A549 (cell line): ENCODE results near the gene AGTRAP. TPM values are rescaled to one million over a fixed set of nuclear protein-coding genes. Genes with fewer than 3 reads are reported as not detected.

Experiments
- CBX2 ChIP-seq: fragments of 200-600 bp; sonication (generic); IDR thresholded peaks from 2 replicates; pipeline ENCODE4 v1.6.1; 2016; ENCODE audit warnings: low read depth, mild to moderate bottlenecking, borderline replicate concordance
- CEBPB ChIP-seq, 2 experiments: fragments of >200 bp in 1 of 2; sonication (Bioruptor Twin) in 1 of 2; formaldehyde crosslinking in 1 of 2; IDR thresholded peaks; 2 replicates each; pipeline ENCODE4 v1.6.1; 2012 to 2016
- CHD4 ChIP-seq: fragments of 200-600 bp; sonication (generic); IDR thresholded peaks from 2 replicates; pipeline ENCODE4 v1.6.1; 2016; ENCODE audit warnings: antibody characterized with exemption, mild to moderate bottlenecking, borderline replicate concordance
- E2F6 ChIP-seq: IDR thresholded peaks from 2 replicates; pipeline ENCODE4 v1.6.1; 2012; ENCODE audit warnings: low read depth, borderline replicate concordance
- EHF ChIP-seq: fragments of 250-450 bp; sonication (Bioruptor Pico); IDR thresholded peaks from 2 replicates; pipeline ENCODE4 v1.5.0; 2020; ENCODE audit warnings: mild to moderate bottlenecking
- FOSB ChIP-seq: fragments of 250-450 bp; sonication (Bioruptor Pico); IDR thresholded peaks from 2 replicates; pipeline ENCODE4 v1.5.0; 2020; ENCODE audit warnings: mild to moderate bottlenecking, moderate library complexity
- FOSL2 ChIP-seq, 2 experiments: fragments of 450-650 bp in 1 of 2; fragments of >200 bp in 1 of 2; sonication (Bioruptor Twin) in 1 of 2; formaldehyde crosslinking; IDR thresholded peaks; 2 replicates each; pipeline versions ENCODE4 v1.5.0 to v1.6.1; 2016 to 2020; ENCODE audit warnings: mild to moderate bottlenecking in 1 of 2, moderate library complexity in 1 of 2
- HDAC2 ChIP-seq: fragments of 200-600 bp; sonication (generic); IDR thresholded peaks from 2 replicates; pipeline ENCODE4 v1.6.1; 2016
- JUN ChIP-seq, 2 experiments: fragments of >200 bp; sonication (Bioruptor Twin); formaldehyde crosslinking; IDR thresholded peaks; 2 replicates in 1 of 2; 3 replicates in 1 of 2; pipeline ENCODE4 v1.6.1; 2016 to 2017
- KDM1A ChIP-seq: fragments of 200-600 bp; sonication (generic); IDR thresholded peaks from 2 replicates; pipeline ENCODE4 v1.6.1; 2016; ENCODE audit warnings: low read depth, mild to moderate bottlenecking
- MYC ChIP-seq: IDR thresholded peaks from 2 replicates; pipeline ENCODE4 v1.6.1; 2012; ENCODE audit warnings: mild to moderate bottlenecking, inconsistent platforms, low read length, improper control_type of control experiment, borderline replicate concordance
- NFE2L2 ChIP-seq: fragments of 150-350 bp; conservative IDR thresholded peaks from 2 replicates; pipeline ENCODE4 v1.6.1; 2014; ENCODE audit warnings: low read length
- NPAS2 ChIP-seq: fragments of 250-450 bp; sonication (Bioruptor Pico); IDR thresholded peaks from 2 replicates; pipeline ENCODE4 v1.8.0; 2022; ENCODE audit warnings: mild to moderate bottlenecking, moderate library complexity, borderline replicate concordance
- POLR2A ChIP-seq: IDR thresholded peaks from 2 replicates; pipeline ENCODE4 v1.6.1; 2012; ENCODE audit warnings: mild to moderate bottlenecking, low read length
- RARB ChIP-seq: fragments of 250-450 bp; sonication (Bioruptor Pico); IDR thresholded peaks from 2 replicates; pipeline ENCODE4 v1.8.0; 2021; ENCODE audit warnings: mild to moderate bottlenecking, moderate library complexity
- RCOR1 ChIP-seq: fragments of 150-350 bp; IDR thresholded peaks from 2 replicates; pipeline ENCODE4 v1.6.1; 2014; ENCODE audit warnings: antibody characterized with exemption, low read length, low read depth
- REST ChIP-seq: fragments of 200-600 bp; sonication (generic); IDR thresholded peaks from 2 replicates; pipeline ENCODE4 v1.6.1; 2016; ENCODE audit warnings: antibody characterized with exemption, mild to moderate bottlenecking, moderate library complexity
- SREBF2 ChIP-seq: fragments of 450-650 bp; IDR thresholded peaks from 2 replicates; pipeline ENCODE4 v1.6.1; 2014; ENCODE audit warnings: mild to moderate bottlenecking, moderate library complexity
- ZC3H11A ChIP-seq: fragments of 450-650 bp; IDR thresholded peaks from 2 replicates; pipeline ENCODE4 v1.6.1; 2014; ENCODE audit warnings: antibody characterized with exemption, mild to moderate bottlenecking
- ZFP36 ChIP-seq: fragments of 450-650 bp; IDR thresholded peaks from 2 replicates; pipeline ENCODE4 v1.6.1; 2014; ENCODE audit warnings: borderline replicate concordance; ENCODE audit not compliant: partially characterized antibody
- ZNF302 ChIP-seq: fragments of 250-450 bp; sonication (Bioruptor Pico); IDR thresholded peaks from 2 replicates; pipeline ENCODE4 v1.9.0; 2021; ENCODE audit warnings: inconsistent platforms, mild to moderate bottlenecking, moderate library complexity
- polyA plus RNA-seq, 4 experiments: library from polyadenylated mRNA; depleted of rRNA in 3 of 4; stranded (reverse); fragments of >200 nt; fragmentation: RNase III in 1 of 4; extraction: RNeasy Plus Mini Kit Qiagen cat#74134 plus additional on column Dnase treatment in 1 of 4; gene quantifications; 2 replicates in 3 of 4; 3 replicates in 1 of 4; pipeline ENCODE4 v1.2.3, GENCODE V29; 2011 to 2017
- TF ChIP-seq, protein P1 (sequence below): fragments of 250-450 bp; sonication (Bioruptor Pico); IDR thresholded peaks from 2 replicates; pipeline ENCODE4 v1.5.0; 2021; ENCODE audit warnings: mild to moderate bottlenecking, moderate library complexity, borderline replicate concordance
- TF ChIP-seq, protein P2 (sequence below): IDR thresholded peaks from 2 replicates; pipeline ENCODE4 v1.6.1; 2012
- TF ChIP-seq, protein P3 (sequence below): fragments of >200 bp; sonication (Bioruptor Twin); formaldehyde crosslinking; IDR thresholded peaks from 2 replicates; pipeline ENCODE4 v1.6.1; 2016
- TF ChIP-seq, protein P4 (sequence below): fragments of 150-350 bp; IDR thresholded peaks from 2 replicates; pipeline ENCODE4 v1.6.1; 2014; ENCODE audit warnings: low read depth, mild to moderate bottlenecking, low read length
- TF ChIP-seq, protein P5 (sequence below): fragments of 250-450 bp; sonication (Bioruptor Pico); IDR thresholded peaks from 2 replicates; pipeline ENCODE4 v1.5.0; 2020; ENCODE audit warnings: low read depth, mild to moderate bottlenecking, moderate library complexity

AGTRAP gene
- polyA plus RNA-seq, 2 of the 4 experiments (the other 2 are of a cell fraction): 26.9 to 57.5 TPM

- TF ChIP-seq, protein P1, sequence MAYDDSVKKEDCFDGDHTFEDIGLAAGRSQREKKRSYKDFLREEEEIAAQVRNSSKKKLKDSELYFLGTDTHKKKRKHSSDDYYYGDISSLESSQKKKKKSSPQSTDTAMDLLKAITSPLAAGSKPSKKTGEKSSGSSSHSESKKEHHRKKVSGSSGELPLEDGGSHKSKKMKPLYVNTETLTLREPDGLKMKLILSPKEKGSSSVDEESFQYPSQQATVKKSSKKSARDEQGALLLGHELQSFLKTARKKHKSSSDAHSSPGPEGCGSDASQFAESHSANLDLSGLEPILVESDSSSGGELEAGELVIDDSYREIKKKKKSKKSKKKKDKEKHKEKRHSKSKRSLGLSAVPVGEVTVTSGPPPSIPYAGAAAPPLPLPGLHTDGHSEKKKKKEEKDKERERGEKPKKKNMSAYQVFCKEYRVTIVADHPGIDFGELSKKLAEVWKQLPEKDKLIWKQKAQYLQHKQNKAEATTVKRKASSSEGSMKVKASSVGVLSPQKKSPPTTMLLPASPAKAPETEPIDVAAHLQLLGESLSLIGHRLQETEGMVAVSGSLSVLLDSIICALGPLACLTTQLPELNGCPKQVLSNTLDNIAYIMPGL: no peak
- no peak for TF ChIP-seq MYC
- TF ChIP-seq NPAS2 (CRISPR knock-in tag): no peak
- no peak for TF ChIP-seq RCOR1
- peak; percentile 45 for TF ChIP-seq NFE2L2
- TF ChIP-seq, protein P2, sequence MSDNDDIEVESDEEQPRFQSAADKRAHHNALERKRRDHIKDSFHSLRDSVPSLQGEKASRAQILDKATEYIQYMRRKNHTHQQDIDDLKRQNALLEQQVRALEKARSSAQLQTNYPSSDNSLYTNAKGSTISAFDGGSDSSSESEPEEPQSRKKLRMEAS: peak; percentile 53; the same call in 1 of the 2 replicates
- TF ChIP-seq RARB (CRISPR knock-in tag): no peak
- TF ChIP-seq, protein P3, sequence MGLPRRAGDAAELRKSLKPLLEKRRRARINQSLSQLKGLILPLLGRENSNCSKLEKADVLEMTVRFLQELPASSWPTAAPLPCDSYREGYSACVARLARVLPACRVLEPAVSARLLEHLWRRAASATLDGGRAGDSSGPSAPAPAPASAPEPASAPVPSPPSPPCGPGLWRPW: 0 out of 2 replicates have a peak, but pooled peaks have one; percentile 47
- TF ChIP-seq HDAC2: no peak
- no peak for TF ChIP-seq CBX2
- TF ChIP-seq CHD4: no peak
- peak; percentile 71; a peak in 3 of 4 replicates for TF ChIP-seq CEBPB (IDR thresholded peaks at IDR 0.05)
- no peak for TF ChIP-seq EHF (CRISPR knock-in tag)
- TF ChIP-seq ZFP36: no peak
- no peak for TF ChIP-seq SREBF2
- no peak for TF ChIP-seq REST
- TF ChIP-seq FOSL2 (IDR thresholded peaks at IDR 0.05): no peak
- peak; percentile 73 for TF ChIP-seq FOSL2 (CRISPR knock-in tag; IDR thresholded peaks at IDR 0.05)
- TF ChIP-seq E2F6: no peak
- TF ChIP-seq FOSB (CRISPR knock-in tag): no peak
- TF ChIP-seq ZNF302 (CRISPR knock-in tag): no peak
- TF ChIP-seq JUN (IDR thresholded peaks at IDR 0.05): no peak
- no peak for TF ChIP-seq POLR2A
- TF ChIP-seq, protein P4, sequence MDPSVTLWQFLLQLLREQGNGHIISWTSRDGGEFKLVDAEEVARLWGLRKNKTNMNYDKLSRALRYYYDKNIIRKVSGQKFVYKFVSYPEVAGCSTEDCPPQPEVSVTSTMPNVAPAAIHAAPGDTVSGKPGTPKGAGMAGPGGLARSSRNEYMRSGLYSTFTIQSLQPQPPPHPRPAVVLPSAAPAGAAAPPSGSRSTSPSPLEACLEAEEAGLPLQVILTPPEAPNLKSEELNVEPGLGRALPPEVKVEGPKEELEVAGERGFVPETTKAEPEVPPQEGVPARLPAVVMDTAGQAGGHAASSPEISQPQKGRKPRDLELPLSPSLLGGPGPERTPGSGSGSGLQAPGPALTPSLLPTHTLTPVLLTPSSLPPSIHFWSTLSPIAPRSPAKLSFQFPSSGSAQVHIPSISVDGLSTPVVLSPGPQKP: no peak
- TF ChIP-seq, protein P5, sequence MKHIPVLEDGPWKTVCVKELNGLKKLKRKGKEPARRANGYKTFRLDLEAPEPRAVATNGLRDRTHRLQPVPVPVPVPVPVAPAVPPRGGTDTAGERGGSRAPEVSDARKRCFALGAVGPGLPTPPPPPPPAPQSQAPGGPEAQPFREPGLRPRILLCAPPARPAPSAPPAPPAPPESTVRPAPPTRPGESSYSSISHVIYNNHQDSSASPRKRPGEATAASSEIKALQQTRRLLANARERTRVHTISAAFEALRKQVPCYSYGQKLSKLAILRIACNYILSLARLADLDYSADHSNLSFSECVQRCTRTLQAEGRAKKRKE (CRISPR knock-in tag): no peak
- TF ChIP-seq KDM1A: no peak
- no peak for TF ChIP-seq ZC3H11A
- TF ChIP-seq, all 56 proteins: peak for 7
Measured at GRCh38 chr1:11736746-11737639, 1.1 kb downstream of the AGTRAP start (continued).
